ENCODE results near the gene TXNIP. TPM values are rescaled to one million over a fixed set of nuclear protein-coding genes. Genes with fewer than 3 reads are reported as not detected.
A peak's percentile ranks its signal among the peaks of the same experiment; 100 is the strongest.

The TXNIP gene
- total RNA-seq, 1 donor from 2014 or later, result 47.5 TPM

DNA sequence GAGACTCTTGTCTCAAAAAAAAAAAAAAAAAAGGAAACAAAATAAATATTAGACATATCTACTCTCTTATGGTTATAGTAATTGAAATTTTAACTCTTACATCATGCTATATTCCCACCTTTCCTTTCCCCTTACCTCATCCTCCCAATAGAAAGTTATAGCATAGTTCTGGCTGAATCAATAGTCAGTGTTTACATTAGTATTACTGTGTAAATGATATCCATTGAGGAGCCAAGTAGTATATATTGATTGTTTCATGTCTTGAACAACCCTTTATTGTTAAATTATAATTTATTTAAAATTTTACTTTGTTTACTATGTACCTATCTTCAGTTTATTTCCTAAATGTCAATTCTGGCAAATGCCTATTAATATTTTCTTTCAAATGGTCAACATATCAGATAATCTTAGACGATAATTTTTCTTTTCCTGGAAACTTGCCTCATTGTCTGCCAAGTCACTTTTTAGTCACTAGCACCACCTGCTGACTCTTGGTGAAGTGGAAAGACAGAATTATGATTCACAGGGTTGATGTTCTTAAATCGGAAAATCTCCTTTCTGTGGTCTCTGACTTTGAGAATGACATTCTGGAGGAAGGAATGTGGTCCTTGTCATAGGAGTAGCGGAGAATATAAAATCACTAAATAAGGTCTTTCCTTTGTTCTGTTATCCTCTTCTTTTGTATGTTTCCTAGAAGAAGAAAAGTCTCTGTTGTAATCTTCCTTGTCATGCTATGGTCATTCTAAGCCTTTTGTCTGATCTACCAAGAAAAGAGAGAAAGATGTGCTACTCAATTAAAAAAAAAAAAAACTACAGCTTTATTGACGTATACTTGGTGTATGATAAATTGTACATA lies 16.6 kb upstream of the TXNIP start:
- peak; percentile 74 to 80 for DNase-seq (ENCODE audit: low read depth in 2 of 2)

DNA sequence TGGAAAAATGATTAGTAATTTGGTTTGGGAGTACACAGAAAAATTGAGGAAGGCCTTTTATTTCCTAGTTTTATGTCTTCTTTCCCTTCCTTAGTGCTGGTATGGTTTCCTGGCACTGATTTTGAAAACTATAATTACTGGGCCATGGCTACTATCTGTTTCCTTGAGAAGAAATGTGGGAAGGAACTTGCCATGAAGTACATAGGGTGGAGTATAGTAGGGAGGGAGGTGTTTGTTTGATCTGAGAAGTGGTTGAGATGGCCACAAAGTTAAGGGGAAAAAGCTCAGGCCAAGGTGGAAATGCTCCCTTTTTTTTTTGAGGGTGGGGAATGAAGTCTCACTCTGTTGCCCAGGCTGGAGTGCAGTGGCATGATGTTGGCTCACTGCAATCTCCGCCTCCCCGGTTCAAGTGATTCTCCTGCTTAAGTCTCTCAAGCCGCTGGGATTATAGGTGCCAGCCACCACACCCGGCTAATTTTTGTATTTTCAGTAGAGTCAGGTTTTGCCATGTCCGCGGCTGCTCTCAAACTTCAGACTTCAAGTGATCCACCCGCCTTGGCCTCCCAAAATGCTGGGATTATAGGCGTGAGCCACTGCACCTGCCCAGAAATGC lies 13.9 kb upstream of the TXNIP start:
- DNase-seq (ENCODE audit: low read depth in 2 of 2), result no peak

- DNase-seq (ENCODE audit: low read depth in 2 of 2), result no peak
These were observed 11.2 kb upstream of the TXNIP start for GRCh38 chr1:146007489-146008133.

GRCh38 chr1:146001709-146002108 lies 5.3 kb upstream of the TXNIP start:
- DNase-seq (ENCODE audit: low read depth in 2 of 2), result no peak

DNA sequence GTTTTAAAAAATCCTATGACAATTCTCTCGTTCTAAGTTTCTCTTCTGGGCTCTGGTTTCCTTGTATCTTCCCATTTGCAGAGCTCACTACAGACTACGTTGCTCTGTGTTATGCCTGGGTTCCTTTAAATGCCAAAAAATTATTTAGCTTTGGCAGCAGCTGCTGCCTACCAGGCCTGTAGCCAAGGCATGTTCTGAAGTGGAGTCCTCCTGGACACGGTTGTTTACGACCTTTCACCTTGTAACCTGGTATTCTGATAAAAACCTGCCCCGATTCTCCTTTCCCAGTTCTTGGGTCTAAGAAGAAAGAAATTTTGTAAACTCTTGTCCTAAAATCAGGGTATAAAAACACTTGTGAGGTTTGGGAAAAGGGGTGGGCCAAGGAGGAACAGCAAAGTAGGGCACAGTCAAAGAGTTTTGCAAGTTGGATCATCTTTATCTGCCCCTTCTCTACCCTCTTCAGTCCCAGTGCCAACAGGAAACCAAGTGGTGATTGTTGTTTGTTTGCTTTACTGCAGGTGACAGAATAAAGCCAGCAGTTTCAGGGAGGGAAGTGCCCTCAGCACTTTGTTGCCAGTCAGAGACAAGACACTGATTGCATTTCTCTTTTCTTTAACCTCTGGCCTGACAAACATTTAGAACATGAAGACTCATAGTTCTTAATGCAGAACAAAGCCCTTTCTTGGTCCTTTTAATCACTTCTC lies 3.1 kb upstream of the TXNIP start:
- peak in 1 of 2 donors; percentile 22 for DNase-seq (ENCODE audit: low read depth in 2 of 2)

DNA sequence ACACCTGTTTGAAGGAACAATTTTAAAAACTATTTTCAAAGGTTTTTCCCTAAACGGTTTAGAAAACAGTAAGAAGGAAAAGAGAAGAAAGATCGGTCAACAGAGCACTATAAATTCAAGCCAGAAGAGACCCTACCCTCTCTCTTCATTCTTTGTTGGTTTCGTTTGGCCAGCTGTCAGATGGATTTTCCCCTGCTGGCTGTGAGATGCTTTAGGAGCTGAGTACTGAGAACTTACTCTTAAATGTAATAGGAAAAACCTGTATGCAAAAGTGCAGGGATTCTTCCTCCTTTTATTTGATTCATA lies 1.3 kb upstream of the TXNIP start:
- DNase-seq (ENCODE audit: low read depth in 2 of 2), result peak in 1 of 2 donors; percentile 18

- peak in 1 of 2 donors; percentile 29 for DNase-seq (ENCODE audit: low read depth in 2 of 2)
These were observed 788 bp upstream of the TXNIP start for GRCh38 chr1:145997016-145997717.

GRCh38 chr1:145995964-145996432 lies 381 bp downstream of the TXNIP start:
- DNase-seq (ENCODE audit: low read depth in 2 of 2), result no peak

DNA sequence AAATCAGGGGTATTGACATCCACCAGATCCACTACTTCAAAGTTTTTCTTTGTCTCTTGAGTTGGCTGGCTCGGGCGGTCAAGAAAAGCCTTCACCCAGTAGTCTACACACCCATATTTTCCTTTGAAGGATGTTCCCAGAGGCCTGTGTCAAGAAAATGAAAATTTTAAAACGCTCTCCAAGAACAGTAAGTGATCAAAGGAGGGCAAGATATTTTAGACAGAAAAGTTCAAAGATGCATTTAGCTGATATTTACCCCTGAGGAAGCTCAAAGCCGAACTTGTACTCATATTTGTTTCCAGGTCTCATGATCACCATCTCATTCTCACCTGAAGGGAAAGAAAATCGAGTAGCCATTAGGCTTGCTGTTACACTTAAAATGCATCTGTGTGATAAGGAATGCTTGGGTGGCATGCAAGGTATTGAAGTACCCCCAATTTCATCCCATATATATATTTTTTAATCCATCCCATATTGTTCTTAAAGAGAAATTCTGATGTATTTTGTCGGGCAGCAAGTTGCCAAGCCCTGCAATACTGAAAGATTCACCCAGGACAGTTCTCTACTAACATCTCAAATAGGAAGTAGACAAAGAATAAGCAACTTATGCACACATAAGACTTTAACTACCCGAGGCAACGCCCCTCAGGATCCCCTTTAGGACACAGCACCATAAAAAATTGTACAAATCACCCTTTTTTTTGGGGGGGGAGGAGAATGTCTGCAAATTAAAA lies 1.1 kb downstream of the TXNIP start:
- no peak for DNase-seq (ENCODE audit: low read depth in 2 of 2)

GRCh38 chr1:145994391-145995120 lies 1.8 kb downstream of the TXNIP start:
- DNase-seq (ENCODE audit: low read depth in 2 of 2), result no peak

- no peak for DNase-seq (ENCODE audit: low read depth in 2 of 2)
These were observed 2.6 kb downstream of the TXNIP start for GRCh38 chr1:145993618-145994390.

- DNase-seq (ENCODE audit: low read depth in 2 of 2), result no peak
These were observed 3.3 kb downstream of the TXNIP start for GRCh38 chr1:145992958-145993617.

GRCh38 chr1:145992502-145992936 lies 3.9 kb downstream of the TXNIP start:
- no peak for DNase-seq (ENCODE audit: low read depth in 2 of 2)

- DNase-seq (ENCODE audit: low read depth in 2 of 2), result no peak
These were observed 4.5 kb downstream of the TXNIP start for GRCh38 chr1:145991735-145992412.

- DNase-seq (ENCODE audit: low read depth in 2 of 2), result no peak
These were observed 6.0 kb downstream of the TXNIP start for GRCh38 chr1:145990249-145990855.

DNA sequence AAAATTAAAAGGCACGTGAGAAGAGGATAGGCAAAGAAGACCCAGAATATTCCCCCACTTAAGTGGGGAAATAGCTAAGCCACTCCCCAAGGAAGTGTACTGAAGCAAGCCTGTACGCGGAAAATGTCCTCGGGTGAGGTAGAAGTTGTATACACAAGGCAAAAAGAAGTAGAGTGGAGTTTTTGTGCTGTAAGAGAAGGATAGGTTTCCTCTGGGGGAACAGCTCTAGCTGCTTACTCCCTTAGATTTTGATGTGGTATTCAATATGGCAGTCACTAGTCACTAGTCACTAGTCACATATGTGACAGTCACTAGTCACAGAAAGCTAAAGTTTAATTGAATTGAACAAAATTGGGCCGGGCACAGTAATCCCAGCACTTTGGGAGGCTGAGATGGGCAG lies 7.6 kb downstream of the TXNIP start:
- no peak for DNase-seq (ENCODE audit: low read depth in 2 of 2)

DNA sequence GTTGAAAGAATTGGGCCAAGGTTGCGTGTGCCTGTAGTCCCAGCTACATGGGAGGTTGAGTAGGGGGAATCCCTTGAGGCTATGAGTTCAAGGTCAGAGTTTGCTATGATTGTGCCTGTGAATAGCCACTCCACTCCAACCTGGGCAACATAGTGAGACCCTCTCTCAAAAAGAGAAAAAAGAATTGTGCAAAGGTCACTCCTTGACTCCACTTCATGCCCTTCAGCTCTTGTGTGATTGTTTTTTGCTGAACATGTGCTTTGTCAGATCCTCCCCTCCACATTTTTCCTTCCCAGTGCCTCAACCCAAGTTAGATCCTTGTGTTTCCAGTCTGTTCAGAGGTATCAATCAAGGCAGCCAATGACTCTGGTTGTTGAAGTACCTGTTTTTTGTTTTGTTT lies 8.5 kb downstream of the TXNIP start:
- DNase-seq (ENCODE audit: low read depth in 2 of 2), result no peak

DNA sequence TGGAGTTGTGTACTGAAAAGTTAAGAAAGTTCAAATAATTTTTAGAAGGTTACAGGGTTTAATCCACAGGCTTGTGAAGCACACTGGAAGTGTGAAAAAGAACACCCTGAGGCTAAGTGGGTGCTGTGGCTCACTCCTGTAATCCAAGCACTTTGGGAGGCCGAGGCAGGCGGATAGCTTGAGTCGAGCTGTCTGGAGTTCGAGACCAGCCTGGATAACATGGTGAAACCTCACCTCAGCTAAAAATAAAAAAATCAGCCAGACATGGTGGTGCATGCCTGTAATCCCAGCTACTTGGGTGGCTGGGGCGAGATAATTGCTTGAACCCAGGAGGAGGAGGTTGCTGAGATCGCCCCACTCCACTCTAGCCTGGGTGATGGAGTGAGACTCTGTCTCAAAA lies 9.8 kb downstream of the TXNIP start:
- no peak for DNase-seq (ENCODE audit: low read depth in 2 of 2)
